ENCODE measurements around the gene ATRAID.
A peak's percentile ranks its signal among the peaks of the same experiment; 100 is the strongest.
"Not testable (repeated sequence)": the region's sequence is repeated elsewhere in the genome, so short reads cannot be mapped to it uniquely, and the experiment has no call there.

The ATRAID gene

GRCh38 chr2:27194538-27195354, 17.1 kb upstream of the ATRAID start:
- DNase-seq, result no peak

GRCh38 chr2:27195799-27196198, 16.0 kb upstream of the ATRAID start:
- not testable (repeated sequence) for DNase-seq

- DNase-seq, result not testable (repeated sequence)
Measured at GRCh38 chr2:27198068-27198467, 13.8 kb upstream of the ATRAID start.

- no peak for DNase-seq
Measured at GRCh38 chr2:27198627-27199026, 13.2 kb upstream of the ATRAID start.

- DNase-seq, result no peak
Measured at GRCh38 chr2:27199241-27199640, 12.6 kb upstream of the ATRAID start.

GRCh38 chr2:27201675-27202074, 10.2 kb upstream of the ATRAID start:
- DNase-seq, result no peak

GRCh38 chr2:27202854-27203253, 9.0 kb upstream of the ATRAID start:
- DNase-seq, result no peak

GRCh38 chr2:27203741-27204140, 8.1 kb upstream of the ATRAID start:
- DNase-seq, result no peak

- DNase-seq, result no peak
Measured at GRCh38 chr2:27204566-27204965, 7.3 kb upstream of the ATRAID start.

- DNase-seq, result no peak
Measured at GRCh38 chr2:27205206-27205605, 6.6 kb upstream of the ATRAID start.

GRCh38 chr2:27206346-27206745, 5.5 kb upstream of the ATRAID start:
- no peak for DNase-seq

GRCh38 chr2:27208486-27209050, 3.3 kb upstream of the ATRAID start:
- DNase-seq, result no peak

- no peak for DNase-seq
Measured at GRCh38 chr2:27209621-27210401, 2.0 kb upstream of the ATRAID start.

GRCh38 chr2:27211241-27211942, 449 bp upstream of the ATRAID start:
- DNase-seq, result peak in 1 of 14 donors; percentile 48

GRCh38 chr2:27212626-27213471, 1.0 kb downstream of the ATRAID start:
- DNase-seq, result peak in 2 of 14 donors; percentile 45 to 54

- no peak for DNase-seq
Measured at GRCh38 chr2:27214941-27215340, 3.1 kb downstream of the ATRAID start.

- no peak for DNase-seq
Measured at GRCh38 chr2:27216416-27217137, 4.7 kb downstream of the ATRAID start.

GRCh38 chr2:27217173-27218121, 5.6 kb downstream of the ATRAID start, which contains the start of gene CAD:
Gene CAD, plus strand, starts transcription at chr2:27217369. Its CDS starts 183 bp downstream, at chr2:27217552.
- peak; percentile 10 to 82 (median 69) for DNase-seq

GRCh38 chr2:27218614-27219013, 6.8 kb downstream of the ATRAID start:
- no peak for DNase-seq

- DNase-seq, result no peak
Measured at GRCh38 chr2:27219091-27219490, 7.2 kb downstream of the ATRAID start.
